ENCODE measurements around the gene ZNF408. TPM values are rescaled to one million over a fixed set of nuclear protein-coding genes. Genes with fewer than 3 reads are reported as not detected.
A peak's percentile ranks its signal among the peaks of the same experiment; 100 is the strongest.

The ZNF408 gene
- total and polyA plus RNA-seq, 2 experiments from 2014 or later = 6.1 to 17.2 TPM

DNA sequence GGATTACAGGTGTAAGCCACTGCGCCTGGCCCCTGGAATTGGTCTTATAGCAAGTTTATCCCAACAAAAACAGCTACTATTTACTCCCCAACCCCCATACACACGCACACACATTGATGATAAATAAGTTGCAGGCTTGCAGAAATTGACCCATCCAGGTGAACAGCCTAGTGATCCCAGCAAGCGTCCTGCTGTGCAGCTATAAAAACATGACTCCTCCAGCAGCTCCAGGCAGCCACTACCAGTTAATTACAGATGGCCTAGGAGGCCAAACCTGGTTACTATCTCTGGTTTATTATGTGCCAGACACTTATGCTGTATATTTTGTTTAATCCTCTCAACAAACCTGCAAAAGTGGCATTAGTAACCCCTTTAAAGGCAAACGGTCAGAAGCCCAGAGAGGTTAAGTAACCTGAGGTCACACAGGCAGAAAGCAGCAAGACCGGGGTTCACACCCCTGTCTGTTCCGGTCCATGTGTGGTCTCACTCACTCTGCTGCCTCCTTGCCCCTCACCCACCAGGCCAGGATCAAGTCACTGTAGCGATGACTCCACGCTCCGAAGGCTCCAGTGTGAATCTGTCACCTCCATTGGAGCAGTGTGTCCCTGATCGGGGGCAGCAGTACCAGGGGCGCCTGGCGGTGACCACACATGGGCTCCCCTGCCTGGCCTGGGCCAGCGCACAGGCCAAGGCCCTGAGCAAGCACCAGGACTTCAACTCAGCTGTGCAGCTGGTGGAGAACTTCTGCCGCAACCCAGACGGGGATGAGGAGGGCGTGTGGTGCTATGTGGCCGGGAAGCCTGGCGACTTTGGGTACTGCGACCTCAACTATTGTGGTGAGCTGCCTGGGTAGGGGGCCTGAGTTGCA is 24.7 kb downstream of the ZNF408 start:
- H3K4me1 Mint-ChIP-seq = peaks cover 10% of the 10 kb centered on the region
- no peak overlapping the region for H3K27ac Mint-ChIP-seq
- peak; percentile 37 for DNase-seq (ENCODE audit: low spot score)
- no peaks in the 10 kb centered on the region for H3F3A ChIP-seq (replicated peaks; ENCODE audit: low read depth)
- no peak overlapping the region for H3K4me2 ChIP-seq
- ATAC-seq = peak; percentile 32
- H3K27ac ChIP-seq (ENCODE audit: low read depth) = no peak overlapping the region
- H4K20me1 ChIP-seq (replicated peaks; ENCODE audit: insufficient read depth) = no peaks in the 10 kb centered on the region
- H3K4me3 ChIP-seq = no peak overlapping the region
- H3K36me3 ChIP-seq (ENCODE audit: insufficient read depth) = no peaks in the 10 kb centered on the region
- H3K4me1 ChIP-seq (ENCODE audit: insufficient read depth) = no peaks in the 10 kb centered on the region
- peaks cover 8% of the 10 kb centered on the region for H3K27me3 Mint-ChIP-seq (ENCODE audit: insufficient read depth, low read depth, poor library complexity)
- no peak for TF ChIP-seq EZH2phosphoT487 (IDR thresholded peaks at IDR 0.05; ENCODE audit: unreplicated experiment)
- no peak for TF ChIP-seq ZNF114 (CRISPR knock-in tag; IDR thresholded peaks at IDR 0.05)
- no peak for TF ChIP-seq NANOG (IDR thresholded peaks at IDR 0.05; ENCODE audit: borderline replicate concordance)
- TF ChIP-seq, protein P1, sequence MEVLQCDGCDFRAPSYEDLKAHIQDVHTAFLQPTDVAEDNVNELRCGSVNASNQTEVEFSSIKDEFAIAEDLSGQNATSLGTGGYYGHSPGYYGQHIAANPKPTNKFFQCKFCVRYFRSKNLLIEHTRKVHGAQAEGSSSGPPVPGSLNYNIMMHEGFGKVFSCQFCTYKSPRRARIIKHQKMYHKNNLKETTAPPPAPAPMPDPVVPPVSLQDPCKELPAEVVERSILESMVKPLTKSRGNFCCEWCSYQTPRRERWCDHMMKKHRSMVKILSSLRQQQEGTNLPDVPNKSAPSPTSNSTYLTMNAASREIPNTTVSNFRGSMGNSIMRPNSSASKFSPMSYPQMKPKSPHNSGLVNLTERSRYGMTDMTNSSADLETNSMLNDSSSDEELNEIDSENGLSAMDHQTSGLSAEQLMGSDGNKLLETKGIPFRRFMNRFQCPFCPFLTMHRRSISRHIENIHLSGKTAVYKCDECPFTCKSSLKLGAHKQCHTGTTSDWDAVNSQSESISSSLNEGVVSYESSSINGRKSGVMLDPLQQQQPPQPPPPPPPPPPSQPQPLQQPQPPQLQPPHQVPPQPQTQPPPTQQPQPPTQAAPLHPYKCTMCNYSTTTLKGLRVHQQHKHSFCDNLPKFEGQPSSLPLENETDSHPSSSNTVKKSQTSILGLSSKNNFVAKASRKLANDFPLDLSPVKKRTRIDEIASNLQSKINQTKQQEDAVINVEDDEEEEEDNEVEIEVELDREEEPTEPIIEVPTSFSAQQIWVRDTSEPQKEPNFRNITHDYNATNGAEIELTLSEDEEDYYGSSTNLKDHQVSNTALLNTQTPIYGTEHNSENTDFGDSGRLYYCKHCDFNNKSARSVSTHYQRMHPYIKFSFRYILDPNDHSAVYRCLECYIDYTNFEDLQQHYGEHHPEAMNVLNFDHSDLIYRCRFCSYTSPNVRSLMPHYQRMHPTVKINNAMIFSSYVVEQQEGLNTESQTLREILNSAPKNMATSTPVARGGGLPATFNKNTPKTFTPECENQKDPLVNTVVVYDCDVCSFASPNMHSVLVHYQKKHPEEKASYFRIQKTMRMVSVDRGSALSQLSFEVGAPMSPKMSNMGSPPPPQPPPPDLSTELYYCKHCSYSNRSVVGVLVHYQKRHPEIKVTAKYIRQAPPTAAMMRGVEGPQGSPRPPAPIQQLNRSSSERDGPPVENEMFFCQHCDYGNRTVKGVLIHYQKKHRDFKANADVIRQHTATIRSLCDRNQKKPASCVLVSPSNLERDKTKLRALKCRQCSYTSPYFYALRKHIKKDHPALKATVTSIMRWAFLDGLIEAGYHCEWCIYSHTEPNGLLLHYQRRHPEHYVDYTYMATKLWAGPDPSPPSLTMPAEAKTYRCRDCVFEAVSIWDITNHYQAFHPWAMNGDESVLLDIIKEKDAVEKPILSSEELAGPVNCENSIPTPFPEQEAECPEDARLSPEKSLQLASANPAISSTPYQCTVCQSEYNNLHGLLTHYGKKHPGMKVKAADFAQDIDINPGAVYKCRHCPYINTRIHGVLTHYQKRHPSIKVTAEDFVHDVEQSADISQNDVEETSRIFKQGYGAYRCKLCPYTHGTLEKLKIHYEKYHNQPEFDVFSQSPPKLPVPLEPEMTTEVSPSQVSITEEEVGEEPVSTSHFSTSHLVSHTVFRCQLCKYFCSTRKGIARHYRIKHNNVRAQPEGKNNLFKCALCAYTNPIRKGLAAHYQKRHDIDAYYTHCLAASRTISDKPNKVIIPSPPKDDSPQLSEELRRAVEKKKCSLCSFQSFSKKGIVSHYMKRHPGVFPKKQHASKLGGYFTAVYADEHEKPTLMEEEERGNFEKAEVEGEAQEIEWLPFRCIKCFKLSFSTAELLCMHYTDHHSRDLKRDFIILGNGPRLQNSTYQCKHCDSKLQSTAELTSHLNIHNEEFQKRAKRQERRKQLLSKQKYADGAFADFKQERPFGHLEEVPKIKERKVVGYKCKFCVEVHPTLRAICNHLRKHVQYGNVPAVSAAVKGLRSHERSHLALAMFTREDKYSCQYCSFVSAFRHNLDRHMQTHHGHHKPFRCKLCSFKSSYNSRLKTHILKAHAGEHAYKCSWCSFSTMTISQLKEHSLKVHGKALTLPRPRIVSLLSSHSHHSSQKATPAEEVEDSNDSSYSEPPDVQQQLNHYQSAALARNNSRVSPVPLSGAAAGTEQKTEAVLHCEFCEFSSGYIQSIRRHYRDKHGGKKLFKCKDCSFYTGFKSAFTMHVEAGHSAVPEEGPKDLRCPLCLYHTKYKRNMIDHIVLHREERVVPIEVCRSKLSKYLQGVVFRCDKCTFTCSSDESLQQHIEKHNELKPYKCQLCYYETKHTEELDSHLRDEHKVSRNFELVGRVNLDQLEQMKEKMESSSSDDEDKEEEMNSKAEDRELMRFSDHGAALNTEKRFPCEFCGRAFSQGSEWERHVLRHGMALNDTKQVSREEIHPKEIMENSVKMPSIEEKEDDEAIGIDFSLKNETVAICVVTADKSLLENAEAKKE (CRISPR knock-in tag; IDR thresholded peaks at IDR 0.05) = no peak
- TF ChIP-seq ZNF331 (CRISPR knock-in tag; IDR thresholded peaks at IDR 0.05; ENCODE audit: low read depth) = no peak
- TF ChIP-seq STAT1 (IDR thresholded peaks at IDR 0.05; ENCODE audit: unreplicated experiment) = no peak
- no peak for TF ChIP-seq EZH2 (IDR thresholded peaks at IDR 0.05; ENCODE audit: low read depth, unreplicated experiment)
- no peak for TF ChIP-seq JUNB (IDR thresholded peaks at IDR 0.05; ENCODE audit: unreplicated experiment)
- no peaks in the 10 kb centered on the region for H3K27me3 ChIP-seq (ENCODE audit: insufficient read depth)
- no peaks in the 10 kb centered on the region for H3K36me3 Mint-ChIP-seq (ENCODE audit: low read depth)
- H3K9me2 ChIP-seq (ENCODE audit: insufficient read depth) = no peaks in the 10 kb centered on the region
- H3K9me3 Mint-ChIP-seq = no peaks in the 10 kb centered on the region; the same call in 2 of the 3 replicates
- no peaks in the 10 kb centered on the region for H3K79me2 ChIP-seq (replicated peaks; ENCODE audit: insufficient read depth)
- no peak overlapping the region for H3K4me3 Mint-ChIP-seq
- H2AFZ ChIP-seq = peak overlapping the region; percentile 72; the same call in 1 of the 2 replicates

All from GM23338 (cell line).